Esophagus squamous epithelium (tissue), 4 donors: Measurements from ENCODE around the gene KMT2C.

Experiments
- CTCF ChIP-seq, 6 experiments: fragments of 450-650 bp in 4 of 6; fragments of 200-600 bp in 2 of 6; sonication (generic) in 2 of 6; IDR thresholded peaks; one replicate each; pipeline ENCODE4 v1.5.1; 2016 to 2019; ENCODE audit warnings: antibody characterized with exemption in 6 of 6, mild to moderate bottlenecking in 4 of 6, moderate library complexity in 4 of 6
- POLR2A ChIP-seq, 4 donors: fragments of 450-650 bp; IDR thresholded peaks; one replicate each; pipeline ENCODE4 v1.6.1; 2017; ENCODE audit warnings: antibody characterized with exemption in 4 of 4, mild to moderate bottlenecking in 4 of 4, moderate library complexity in 3 of 4

GRCh38 chr7:152085131-152085530 is 350.7 kb downstream of the KMT2C start:
- TF ChIP-seq CTCF (IDR thresholded peaks at IDR 0.05): no peak
- TF ChIP-seq POLR2A (IDR thresholded peaks at IDR 0.05): no peak
